ENCODE data around the gene WDR18.

Gene WDR18

GRCh38 chr19:993831-994393, 9.8 kb downstream of the WDR18 start:
- no peak for TF ChIP-seq CTCF (conservative IDR thresholded peaks at IDR 0.05; ENCODE audit: low read length)
- DNase-seq (ENCODE audit: low read depth): no peak
- H3K4me3 ChIP-seq (ENCODE audit: low read length): no peak overlapping the region

DNA sequence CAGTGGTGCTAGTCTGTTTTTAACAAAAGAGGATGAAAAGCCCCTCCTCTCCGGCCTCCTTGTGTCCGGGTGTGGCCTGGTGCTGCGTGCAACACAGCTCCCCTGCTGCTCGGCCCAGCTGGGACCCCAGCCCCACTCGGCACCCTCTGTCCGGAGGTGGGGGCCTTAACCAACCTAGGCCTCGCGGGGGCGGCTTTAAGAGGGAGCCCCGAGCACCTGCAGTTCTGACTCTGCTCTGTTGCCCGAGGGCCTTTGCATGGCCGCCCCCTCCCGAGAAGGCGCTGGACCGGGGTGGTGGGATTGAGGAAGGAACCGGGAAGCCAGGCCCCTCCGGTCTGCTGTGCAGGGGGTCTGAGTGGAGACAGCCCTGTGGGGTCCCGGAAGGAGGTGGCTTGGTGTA, 10.4 kb downstream of the WDR18 start:
- no peak overlapping the region for H3K4me3 ChIP-seq (ENCODE audit: low read length)
- no peak for DNase-seq (ENCODE audit: low read depth)
- no peak for TF ChIP-seq CTCF (conservative IDR thresholded peaks at IDR 0.05; ENCODE audit: low read length)

DNA sequence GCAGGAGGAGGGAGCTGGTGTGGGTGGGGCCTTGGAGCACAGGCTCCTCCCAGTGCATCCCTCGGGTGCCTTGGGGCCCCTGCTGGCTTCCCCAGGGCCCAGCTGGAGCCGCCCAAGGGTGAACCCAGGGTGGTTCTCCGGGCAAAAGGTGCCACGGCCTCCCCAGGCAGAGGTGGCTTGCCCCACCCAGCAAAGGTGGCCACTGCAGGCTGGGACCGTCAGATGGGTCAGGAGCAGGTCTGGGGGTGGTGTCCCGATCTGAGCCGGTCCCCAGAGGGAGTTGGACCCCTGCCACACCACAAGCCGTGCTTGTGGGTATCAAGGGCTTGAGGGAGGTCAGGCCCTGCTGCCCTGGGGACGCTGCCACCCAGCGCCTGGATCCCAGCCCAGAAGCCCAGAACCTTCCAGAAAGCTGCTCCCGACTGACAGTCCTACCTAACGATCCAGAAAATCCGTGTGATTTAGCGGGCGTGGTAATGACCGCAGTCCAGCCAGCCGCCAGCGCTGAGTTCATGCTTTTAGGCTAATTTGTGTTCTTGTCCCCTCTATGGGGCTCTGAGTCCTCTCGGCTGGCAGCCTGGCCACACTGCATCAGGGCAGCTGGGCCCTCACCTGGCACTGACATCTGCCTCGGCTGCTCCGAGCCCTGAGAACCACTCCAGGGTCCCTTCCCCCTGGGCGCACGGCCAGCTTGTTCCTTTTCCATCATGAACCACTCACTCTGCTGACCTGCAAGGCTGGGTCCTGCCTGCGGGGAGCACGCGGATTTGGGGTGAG, 11.1 kb downstream of the WDR18 start:
- DNase-seq (ENCODE audit: low read depth): no peak
- no peak for TF ChIP-seq CTCF (conservative IDR thresholded peaks at IDR 0.05; ENCODE audit: low read length)

GRCh38 chr19:996051-996838, 12.1 kb downstream of the WDR18 start:
- DNase-seq (ENCODE audit: low read depth): peak; percentile 37
- TF ChIP-seq CTCF (conservative IDR thresholded peaks at IDR 0.05; ENCODE audit: low read length): no peak
- peak overlapping the region; percentile 3 for H3K4me3 ChIP-seq (ENCODE audit: low read length)

More for the DNA sequence above, 11.1 kb downstream of the WDR18 start:
- no peak overlapping the region for H3K4me3 ChIP-seq (ENCODE audit: low read length)

GRCh38 chr19:998064-998463, 13.9 kb downstream of the WDR18 start:
- no peak for DNase-seq (ENCODE audit: low read depth)
- TF ChIP-seq CTCF (conservative IDR thresholded peaks at IDR 0.05; ENCODE audit: low read length): no peak
- no peak overlapping the region for H3K4me3 ChIP-seq (ENCODE audit: low read length)

GRCh38 chr19:999379-999719, 15.2 kb downstream of the WDR18 start:
- DNase-seq (ENCODE audit: low read depth): no peak
- H3K4me3 ChIP-seq (ENCODE audit: low read length): no peak overlapping the region
- no peak for TF ChIP-seq CTCF (conservative IDR thresholded peaks at IDR 0.05; ENCODE audit: low read length)
